HCT116 (cell line): ENCODE results near the gene GABBR2. TPM values are rescaled to one million over a fixed set of nuclear protein-coding genes. Genes with fewer than 3 reads are reported as not detected.

Experiments used
- ATAC-seq: fragments of 200-7000 bp; cut with Tn5 transposase; 2 replicates; pipeline ENCODE4 v1.9.1; 2020; ENCODE audit warnings: mild to moderate bottlenecking, moderate library complexity
- BruUV-seq: library from RNA; stranded (reverse); fragments of 400-500 nt; replicated peaks from 2 replicates; lab custom pipeline; 2021; lab: Mats Ljungman, UMichigan
- CTCF ChIA-PET: fragments of 300-600 bp; sonication (Branson Sonifier 250); formaldehyde crosslinking; loops from one replicate; lab custom pipeline; 2021; ENCODE audit warnings: antibody characterized with exemption; lab: Charles Lee
- POLR2A ChIA-PET: fragments of 300-600, 350-600 bp; sonication (Branson Sonifier 250); formaldehyde crosslinking; loops from one replicate; lab custom pipeline; 2021; ENCODE audit warnings: antibody characterized with exemption; lab: Charles Lee
- RAD21 ChIA-PET, 2 experiments: fragments of 300-600 bp; sonication (Branson Sonifier 250); formaldehyde crosslinking; loops; one replicate each; lab custom pipeline; 2023; ENCODE audit warnings: low total read pairs in 2 of 2; ENCODE audit not compliant: uncharacterized antibody in 2 of 2, unreplicated experiment in 2 of 2, low non-redundant PET in 1 of 2; lab: Charles Lee
- DNase-seq: peaks from one replicate; pipeline ENCODE4 v3.0.0-alpha.2; 2010; ENCODE audit warnings: low read depth, low spot score
- H2AFZ ChIP-seq: fragments of 200-600 bp; shearing (Covaris generic), sonication (generic); 2 replicates; pipeline ENCODE4 v1.6.1; 2017; ENCODE audit warnings: low read depth, mixed run types, mixed read lengths, antibody characterized with exemption, low read length; ENCODE audit not compliant: poor library complexity, severe bottlenecking
- H3K27ac ChIP-seq: 2 replicates; pipeline ENCODE4 v1.5.1; 2012; ENCODE audit warnings: low read depth, low read length
- H3K27me3 ChIP-seq: fragments of 200-600 bp; sonication (generic); 2 replicates; pipeline ENCODE4 v1.6.1; 2016; ENCODE audit warnings: mixed run types, low read length, mixed read lengths; ENCODE audit not compliant: insufficient read depth
- H3K36me3 ChIP-seq, 2 experiments: fragments of 200-500 bp in 1 of 2; fragments of 200-600 bp in 1 of 2; sonication (Bioruptor generic) in 1 of 2; sonication (generic) in 1 of 2; 2 replicates each; pipeline versions ENCODE4 v1.5.1 to v1.6.1; 2014 to 2016; ENCODE audit warnings: low read length in 2 of 2, inconsistent platforms in 1 of 2, mixed read lengths in 1 of 2, mixed run types in 1 of 2; ENCODE audit not compliant: insufficient read depth in 2 of 2, control insufficient read depth in 1 of 2
- H3K4me1 ChIP-seq, 2 experiments: fragments of 200-600 bp in 1 of 2; sonication (generic) in 1 of 2; 2 replicates each; pipeline versions ENCODE4 v1.5.1 to v1.6.1; 2012 to 2017; ENCODE audit warnings: low read length in 2 of 2, inconsistent platforms in 1 of 2, mild to moderate bottlenecking in 1 of 2, mixed read lengths in 1 of 2, mixed run types in 1 of 2, moderate library complexity in 1 of 2; ENCODE audit not compliant: insufficient read depth in 2 of 2, control insufficient read depth in 1 of 2
- H3K4me2 ChIP-seq: fragments of 200-600 bp; sonication (generic); 2 replicates; pipeline ENCODE4 v1.6.1; 2017; ENCODE audit warnings: mixed run types, low read length, mixed read lengths
- H3K4me3 ChIP-seq, 2 experiments: fragments of 200-600 bp in 1 of 2; sonication (generic) in 1 of 2; replicated peaks in 1 of 2; 2 replicates each; pipeline ENCODE4 v1.5.1; 2011 to 2016; ENCODE audit warnings: low read length in 2 of 2, control low read depth in 1 of 2, low read depth in 1 of 2, mild to moderate bottlenecking in 1 of 2, mixed read lengths in 1 of 2, mixed run types in 1 of 2
- H3K79me2 ChIP-seq: fragments of 200-600 bp; sonication (generic); 2 replicates; pipeline ENCODE4 v1.6.1; 2017; ENCODE audit warnings: mild to moderate bottlenecking, mixed run types, low read length, moderate library complexity, mixed read lengths; ENCODE audit not compliant: insufficient read depth
- H3K9ac ChIP-seq: fragments of 200-600 bp; sonication (generic); 2 replicates; pipeline ENCODE4 v1.6.1; 2016; ENCODE audit warnings: low read length, mixed read lengths
- H3K9me2 ChIP-seq: fragments of 200-600 bp; sonication (generic), shearing (Covaris generic); 2 replicates; pipeline ENCODE4 v1.6.1; 2017; ENCODE audit warnings: mixed run types, mild to moderate bottlenecking, moderate library complexity; ENCODE audit not compliant: insufficient read depth
- H3K9me3 ChIP-seq, 2 experiments: fragments of 200-500 bp in 1 of 2; fragments of 200-600 bp in 1 of 2; sonication (Bioruptor generic) in 1 of 2; sonication (generic) in 1 of 2; 2 replicates each; pipeline ENCODE4 v1.6.1; 2014 to 2017; ENCODE audit warnings: low read length in 2 of 2, mixed read lengths in 2 of 2, inconsistent platforms in 1 of 2, low read depth in 1 of 2, mild to moderate bottlenecking in 1 of 2, mixed run types in 1 of 2, moderate library complexity in 1 of 2; ENCODE audit not compliant: control insufficient read depth in 1 of 2, insufficient read depth in 1 of 2
- H4K20me1 ChIP-seq: fragments of 200-600 bp; sonication (generic), shearing (Covaris generic); 2 replicates; pipeline ENCODE4 v1.6.1; 2017; ENCODE audit warnings: mixed run types, mild to moderate bottlenecking, moderate library complexity; ENCODE audit not compliant: insufficient read depth
- CEBPB ChIP-seq: IDR thresholded peaks from 2 replicates; pipeline ENCODE4 v1.6.1; 2012; ENCODE audit warnings: low read depth
- CTCF ChIP-seq, 3 experiments: fragments of 200-600 bp in 1 of 3; sonication (generic) in 1 of 3; IDR thresholded peaks in 2 of 3; conservative IDR thresholded peaks in 1 of 3; 2 replicates each; pipeline ENCODE4 v1.5.1; 2012 to 2017; ENCODE audit warnings: low read depth in 2 of 3, low read length in 2 of 3, antibody characterized with exemption in 1 of 3, borderline replicate concordance in 1 of 3, control low read depth in 1 of 3, mild to moderate bottlenecking in 1 of 3, mixed read lengths in 1 of 3, mixed run types in 1 of 3, moderate library complexity in 1 of 3; ENCODE audit not compliant: insufficient read depth in 1 of 3
- EGR1 ChIP-seq: IDR thresholded peaks from 2 replicates; pipeline ENCODE4 v1.6.1; 2012; ENCODE audit warnings: low read depth
- ELF1 ChIP-seq: IDR thresholded peaks from 2 replicates; pipeline ENCODE4 v1.6.1; 2012; ENCODE audit warnings: low read depth, borderline replicate concordance
- EZH2 ChIP-seq: fragments of 200-600 bp; sonication (generic); IDR thresholded peaks from 2 replicates; pipeline ENCODE4 v1.6.1; 2017; ENCODE audit warnings: antibody characterized with exemption, mixed run types
- EZH2phosphoT487 ChIP-seq: fragments of 200-600 bp; IDR thresholded peaks from 2 replicates; pipeline ENCODE4 v1.6.1; 2018; ENCODE audit warnings: antibody characterized with exemption, borderline replicate concordance
- FOSL1 ChIP-seq: IDR thresholded peaks from 2 replicates; pipeline ENCODE4 v1.6.1; 2012; ENCODE audit warnings: low read depth
- JUND ChIP-seq: IDR thresholded peaks from 2 replicates; pipeline ENCODE4 v1.6.1; 2012
- MAX ChIP-seq: IDR thresholded peaks from 2 replicates; pipeline ENCODE4 v1.6.1; 2012
- POLR2A ChIP-seq: IDR thresholded peaks from 2 replicates; pipeline ENCODE4 v1.7.0; 2011; ENCODE audit warnings: borderline replicate concordance; ENCODE audit not compliant: insufficient read depth, insufficient read length; ENCODE audit errors: extremely low read depth
- SIN3A ChIP-seq: IDR thresholded peaks from 2 replicates; pipeline ENCODE4 v1.6.1; 2012; ENCODE audit warnings: low read depth
- SP1 ChIP-seq: IDR thresholded peaks from 2 replicates; pipeline ENCODE4 v1.6.1; 2012; ENCODE audit warnings: low read depth
- SRF ChIP-seq: IDR thresholded peaks from 2 replicates; pipeline ENCODE4 v1.6.1; 2012; ENCODE audit warnings: low read depth
- YY1 ChIP-seq: IDR thresholded peaks from 2 replicates; pipeline ENCODE4 v1.6.1; 2011; ENCODE audit warnings: low read length, low read depth, moderate library complexity, mild to moderate bottlenecking; ENCODE audit not compliant: insufficient replicate concordance; ENCODE audit errors: extremely low read depth
- ZNF274 ChIP-seq: fragments of 200-500 bp; sonication (Bioruptor generic); IDR thresholded peaks from 2 replicates; pipeline ENCODE4 v1.6.1; 2014; ENCODE audit warnings: mild to moderate bottlenecking, low read depth, low read length, inconsistent platforms
- intact Hi-C: fragments of 100-400 bp; cut with micrococcal nuclease; formaldehyde crosslinking; loops from 2 replicates; pipeline ENCODE4 v1.10.0; 2022
- total RNA-seq: library from RNA; stranded (reverse); gene quantifications from one replicate; pipeline ENCODE4 v1.2.1, GENCODE V29; 2021; ENCODE audit not compliant: unreplicated experiment

The GABBR2 gene
- total RNA-seq, 1 experiment from 2014 or later = 0.15 TPM

GRCh38 chr9:98605116-98605515, 103.6 kb downstream of the GABBR2 start:
- Histone ChIP-seq H2AFZ (no peak overlapping the region), H3K4me3 (no peak overlapping the region), H3K4me2 (no peak overlapping the region), H4K20me1 (no peaks in the 10 kb centered on the region), H3K4me1 (no peaks in the 10 kb centered on the region), H3K27ac (no peak overlapping the region), H3K27me3 (peaks cover 11% of the 10 kb centered on the region; the same call in 1 of the 2 replicates), H3K36me3 (no peaks in the 10 kb centered on the region), H3K9ac (no peak overlapping the region), H3K79me2 (no peaks in the 10 kb centered on the region), H3K9me2 (no peaks in the 10 kb centered on the region), H3K9me3 (no peaks in the 10 kb centered on the region)
- POLR2A ChIA-PET = no interaction called here
- CTCF ChIA-PET = no interaction called here
- ATAC-seq = no peak
- no peak for DNase-seq
- TF ChIP-seq ZNF274 = no peak
- no peak for TF ChIP-seq YY1
- no peak for TF ChIP-seq JUND
- TF ChIP-seq POLR2A = no peak
- TF ChIP-seq SP1 = no peak
- no peak for TF ChIP-seq CEBPB
- TF ChIP-seq FOSL1 = no peak
- TF ChIP-seq ELF1 = no peak
- TF ChIP-seq EZH2phosphoT487 = no peak
- TF ChIP-seq CTCF (IDR thresholded peaks at IDR 0.05 in 2 of 3, conservative IDR thresholded peaks at IDR 0.05 in 1 of 3; ENCODE audit: borderline replicate concordance in 1 of 3, insufficient read depth in 1 of 3, low read depth in 2 of 3, low read length in 2 of 3) = no peak
- no peak for TF ChIP-seq SIN3A
- no peak for TF ChIP-seq EGR1
- no peak for TF ChIP-seq MAX
- no peak for TF ChIP-seq EZH2
- TF ChIP-seq SRF = no peak
- intact Hi-C loops = no loop called here
- no TSS peak for BruUV-seq
- RAD21 ChIA-PET = no interaction called here
